ENCODE results near the gene PICALM. TPM values are rescaled to one million over a fixed set of nuclear protein-coding genes. Genes with fewer than 3 reads are reported as not detected.

The PICALM gene
- total and polyA plus RNA-seq, 9 of the 15 experiments (the other 6 are each of a cell fraction or from before 2014, with no cell fraction given): 41.3 to 990 (median 309) TPM

- TF ChIP-seq TEAD4 (IDR thresholded peaks at IDR 0.05; ENCODE audit: low read length) (peak; percentile 35; the same call in 1 of the 2 replicates), TEAD4 (CRISPR knock-in tag; IDR thresholded peaks at IDR 0.05; ENCODE audit: borderline replicate concordance) (no peak), ARID1B (IDR thresholded peaks at IDR 0.05) (peak; percentile 34; the same call in 1 of the 2 replicates), TCF3 (CRISPR knock-in tag; IDR thresholded peaks at IDR 0.05) (no peak), SMAD3 (CRISPR knock-in tag; conservative IDR thresholded peaks at IDR 0.05) (no peak)
These were observed 31.1 kb downstream of the PICALM start (continued) for GRCh38 chr11:86037743-86038142.

GRCh38 chr11:86035920-86036319, 33.0 kb downstream of the PICALM start:
- Histone ChIP-seq H3K4me2 (ENCODE audit: insufficient read depth, low read length) (no peak overlapping the region), H3K9ac (ENCODE audit: insufficient read depth in 1 of 2, low read depth in 2 of 2, low read length in 2 of 2) (peak overlapping the region in 1 of 2 experiments; percentile 18; a peak in 2 of 4 replicates), H3K27me3 (ENCODE audit: control insufficient read depth in 2 of 2, insufficient read depth in 2 of 2, low read length in 2 of 2) (no peaks in the 10 kb centered on the region), H3K79me2 (ENCODE audit: control insufficient read depth, insufficient read depth, low read length) (peaks cover 97% of the 10 kb centered on the region), H3K9me1 (ENCODE audit: control insufficient read depth, insufficient read depth, low read length) (peaks cover 3% of the 10 kb centered on the region), H2AFZ (ENCODE audit: low read depth, low read length) (no peak overlapping the region), H3K27ac (ENCODE audit: extremely low read depth, low read depth, low read length) (peak overlapping the region; percentile 22; the same call in 1 of the 3 replicates), H4K20me1 (replicated peaks; ENCODE audit: control insufficient read depth, insufficient read depth, low read length) (peaks cover 5% of the 10 kb centered on the region; the same call in 1 of the 2 replicates), H3K4me3 (no peak overlapping the region), H3K9me3 (replicated peaks; ENCODE audit: control insufficient read depth, insufficient read depth, low read depth, low read length) (no peaks in the 10 kb centered on the region), H3K36me3 (ENCODE audit: control insufficient read depth, insufficient read depth, low read length) (peaks cover 58% of the 10 kb centered on the region; the same call in 2 of the 3 replicates), H3K4me1 (replicated peaks in 1 of 2; ENCODE audit: control insufficient read depth in 2 of 2, insufficient read depth in 2 of 2, low read length in 2 of 2) (peaks cover 3 to 27% of the 10 kb centered on the region in 2 experiments; a peak in 4 of 5 replicates)
- BruUV-seq (replicated peaks): no TSS peak
- 92% methylated on average over 1 of the region's 2 CpGs for WGBS (ENCODE audit: insufficient coverage, low coverage, missing lambda C conversion rate)
- no peak for ATAC-seq
- DNase-seq (ENCODE audit: extremely low read depth in 1 of 4, low spot score in 3 of 4): no peak
- POLR2A ChIA-PET: no interaction called here
- in situ Hi-C loops (cut with MboI): no loop called here
- CTCF ChIA-PET (ENCODE audit: low intra/inter-chr PET ratio): no interaction called here
- no peak for FAIRE-seq
- intact Hi-C loops (cut with micrococcal nuclease): no loop called here
- no peak for TF ChIP-seq ZNF764 (CRISPR knock-in tag; IDR thresholded peaks at IDR 0.05; ENCODE audit: low read depth)
- no peak for TF ChIP-seq ILF3 (IDR thresholded peaks at IDR 0.05; ENCODE audit: borderline replicate concordance)
- TF ChIP-seq MAFF (IDR thresholded peaks at IDR 0.05; ENCODE audit: low read length): peak; percentile 19; the same call in 1 of the 2 replicates
- TF ChIP-seq ELF4 (CRISPR knock-in tag; IDR thresholded peaks at IDR 0.05): no peak
- no peak for TF ChIP-seq ZNF165 (CRISPR knock-in tag; IDR thresholded peaks at IDR 0.05; ENCODE audit: borderline replicate concordance)
- peak; percentile 85 for TF ChIP-seq C11orf30 (IDR thresholded peaks at IDR 0.05; ENCODE audit: low read depth)
- TF ChIP-seq MAFG (tag; conservative IDR thresholded peaks at IDR 0.05): peak; percentile 70
- no peak for TF ChIP-seq JUNB (CRISPR knock-in tag; conservative IDR thresholded peaks at IDR 0.05)
- 0 out of 2 replicates have a peak, but pooled peaks have one; percentile 7 for TF ChIP-seq MAFK (IDR thresholded peaks at IDR 0.05; ENCODE audit: low read length)
- no peak for TF ChIP-seq ZC3H11A (IDR thresholded peaks at IDR 0.05; ENCODE audit: low read depth, low read length)
- no peak for TF ChIP-seq RBM34 (IDR thresholded peaks at IDR 0.05; ENCODE audit: borderline replicate concordance, insufficient read depth, low read length)
- no peak for TF ChIP-seq TFAP4 (CRISPR knock-in tag; IDR thresholded peaks at IDR 0.05; ENCODE audit: borderline replicate concordance)
- TF ChIP-seq POLR2H (tag; IDR thresholded peaks at IDR 0.05; ENCODE audit: low read depth): no peak
- TF ChIP-seq ETV1 (tag; conservative IDR thresholded peaks at IDR 0.05; ENCODE audit: low read depth): no peak
- no peak for TF ChIP-seq JUN (IDR thresholded peaks at IDR 0.05; ENCODE audit: borderline replicate concordance, low read depth, low read length)
- no peak for TF ChIP-seq JUN (CRISPR knock-in tag; IDR thresholded peaks at IDR 0.05; ENCODE audit: borderline replicate concordance)
- no peak for TF ChIP-seq SMARCA4 (IDR thresholded peaks at IDR 0.05)
- no peak for TF ChIP-seq KLF13 (tag; IDR thresholded peaks at IDR 0.05; ENCODE audit: borderline replicate concordance, low read depth)
- TF ChIP-seq STAT5B (CRISPR knock-in tag; IDR thresholded peaks at IDR 0.05): no peak

All from K562 (cell line).